T follicular helper cell (primary cell): Measurements from ENCODE around the gene TMIGD3.

Experiments used
- DNase-seq: peaks from one replicate; pipeline ENCODE4 v3.0.0-alpha.2; 2020; ENCODE audit warnings: low read depth

The TMIGD3 gene

DNA sequence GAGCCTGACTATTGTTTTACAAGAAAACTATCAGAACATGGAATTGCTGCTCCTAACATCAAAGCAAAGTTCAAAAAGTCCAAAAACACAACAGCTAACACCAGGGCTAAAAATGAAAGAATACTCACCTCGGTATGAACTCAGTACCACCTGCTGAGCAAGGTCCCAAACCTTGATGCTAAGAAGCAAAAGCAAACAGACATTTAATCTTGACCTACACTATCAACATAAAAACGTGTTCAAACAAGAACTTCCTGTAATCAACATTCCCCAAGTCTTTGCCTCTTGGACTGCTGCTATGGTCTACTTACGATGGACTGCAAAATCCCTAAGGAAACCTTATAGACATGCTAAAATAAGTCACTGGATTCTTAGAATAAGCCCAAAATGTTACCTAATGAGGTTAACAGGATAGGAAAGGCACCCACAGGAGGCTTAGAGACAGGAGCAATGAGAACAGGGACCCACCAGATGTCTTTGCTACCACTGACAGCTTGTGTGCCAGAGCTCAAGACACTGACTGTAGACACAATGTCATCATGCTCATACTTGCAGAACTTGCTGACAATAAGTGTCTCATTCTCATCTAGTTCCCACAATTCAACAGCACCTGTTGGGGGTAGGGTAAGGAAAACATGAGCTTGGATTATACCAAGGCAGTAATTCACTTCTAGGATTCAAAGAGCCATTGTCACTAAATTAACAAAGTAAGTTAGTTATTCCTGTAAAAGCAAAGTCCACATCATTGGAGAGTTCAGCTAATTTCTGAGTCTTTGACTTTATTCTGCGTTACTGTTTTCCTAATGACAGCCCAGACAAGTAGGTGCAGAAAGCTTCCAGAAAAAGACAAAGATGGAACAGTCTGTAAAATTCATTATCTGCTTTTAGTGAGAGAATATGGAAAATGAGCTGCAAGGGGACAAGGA lies 56.2 kb downstream of the TMIGD3 start:
- no peak for DNase-seq

DNA sequence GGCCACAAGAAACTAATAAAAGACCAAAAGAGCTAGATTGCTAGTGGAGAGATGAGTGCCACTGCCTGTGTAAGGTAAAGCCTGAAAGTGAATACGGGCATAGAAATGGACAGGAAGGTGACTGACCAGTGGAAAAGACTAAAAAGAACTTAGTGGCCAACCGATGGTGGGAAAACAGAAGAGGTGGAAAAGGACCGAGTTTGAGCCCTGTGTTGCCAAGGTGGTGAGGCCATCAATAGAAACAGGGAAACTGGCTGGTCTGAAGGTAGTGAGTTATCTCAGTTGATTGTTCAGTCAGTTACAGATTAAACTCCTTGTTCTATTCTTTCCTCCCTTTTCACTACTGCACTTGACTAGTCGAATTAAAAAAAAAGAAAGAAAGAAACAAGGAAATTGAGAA lies 56.9 kb downstream of the TMIGD3 start:
- no peak for DNase-seq

DNA sequence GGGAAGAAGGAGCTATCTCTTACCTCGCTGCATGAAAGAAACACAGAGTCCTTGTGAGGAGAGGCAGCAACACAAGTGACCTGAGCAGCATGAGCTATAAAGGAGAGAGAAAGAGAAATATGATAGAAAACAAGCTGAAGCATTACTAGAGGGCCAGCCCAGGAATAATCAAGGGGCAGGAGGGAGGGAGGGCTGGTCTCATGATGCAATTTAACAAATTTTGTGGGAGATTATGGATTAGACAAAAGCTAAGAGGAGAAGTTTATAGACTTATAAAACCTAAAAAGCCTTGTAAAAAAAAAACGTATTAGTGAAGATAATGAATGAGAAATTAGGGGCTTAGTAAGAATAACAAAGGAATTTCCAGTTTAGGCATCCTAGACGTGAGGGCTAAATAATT lies 59.4 kb downstream of the TMIGD3 start:
- DNase-seq, result no peak

DNA sequence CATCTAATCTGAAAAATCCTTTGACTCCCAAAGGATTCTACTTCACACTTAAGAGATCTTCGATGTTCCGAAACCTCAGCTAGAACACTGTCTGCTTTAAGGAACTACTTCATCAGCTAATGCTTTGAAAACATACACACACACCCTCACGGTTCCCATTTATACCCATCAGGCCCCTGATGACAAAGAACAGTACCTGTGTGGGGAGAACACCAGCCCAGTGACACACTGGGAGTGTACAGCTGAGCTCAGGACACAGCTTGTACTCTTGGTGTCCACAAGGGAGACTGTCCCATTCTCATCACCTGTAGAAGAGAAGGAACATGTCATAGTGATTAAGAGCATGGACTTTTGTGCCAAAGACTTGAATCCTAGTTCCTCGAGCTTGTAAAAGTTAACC lies 61.0 kb downstream of the TMIGD3 start:
- no peak for DNase-seq

DNA sequence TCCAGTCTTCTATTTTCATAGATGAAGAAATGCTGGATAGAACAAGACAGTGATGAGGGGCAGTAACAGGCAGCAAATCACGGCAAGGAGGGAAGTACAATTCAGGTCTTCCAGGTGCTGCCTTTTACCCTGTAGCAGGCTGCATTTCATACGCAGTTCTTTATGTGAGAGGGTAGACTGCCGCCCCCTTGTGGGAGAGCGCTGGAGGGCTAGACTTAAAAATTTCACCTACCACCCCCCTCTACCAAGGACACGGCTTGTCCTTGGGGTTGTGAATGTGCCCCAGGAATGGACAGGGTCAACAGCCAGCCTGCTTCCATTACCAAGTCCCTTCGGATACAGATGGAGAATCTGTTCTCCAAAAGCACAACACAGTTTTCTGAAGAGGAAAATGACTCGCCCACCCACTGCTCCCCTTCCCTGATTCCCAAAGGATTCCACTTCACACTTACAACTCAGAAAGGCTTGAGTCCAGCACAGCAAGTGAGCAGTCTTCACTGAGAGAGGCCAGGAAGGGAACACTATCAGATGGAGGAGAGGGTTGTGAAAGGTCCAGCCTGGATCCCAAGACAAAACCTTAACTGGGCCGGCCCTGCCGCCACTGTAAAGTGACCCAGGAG lies 61.8 kb downstream of the TMIGD3 start:
- DNase-seq, result peak; percentile 55

DNA sequence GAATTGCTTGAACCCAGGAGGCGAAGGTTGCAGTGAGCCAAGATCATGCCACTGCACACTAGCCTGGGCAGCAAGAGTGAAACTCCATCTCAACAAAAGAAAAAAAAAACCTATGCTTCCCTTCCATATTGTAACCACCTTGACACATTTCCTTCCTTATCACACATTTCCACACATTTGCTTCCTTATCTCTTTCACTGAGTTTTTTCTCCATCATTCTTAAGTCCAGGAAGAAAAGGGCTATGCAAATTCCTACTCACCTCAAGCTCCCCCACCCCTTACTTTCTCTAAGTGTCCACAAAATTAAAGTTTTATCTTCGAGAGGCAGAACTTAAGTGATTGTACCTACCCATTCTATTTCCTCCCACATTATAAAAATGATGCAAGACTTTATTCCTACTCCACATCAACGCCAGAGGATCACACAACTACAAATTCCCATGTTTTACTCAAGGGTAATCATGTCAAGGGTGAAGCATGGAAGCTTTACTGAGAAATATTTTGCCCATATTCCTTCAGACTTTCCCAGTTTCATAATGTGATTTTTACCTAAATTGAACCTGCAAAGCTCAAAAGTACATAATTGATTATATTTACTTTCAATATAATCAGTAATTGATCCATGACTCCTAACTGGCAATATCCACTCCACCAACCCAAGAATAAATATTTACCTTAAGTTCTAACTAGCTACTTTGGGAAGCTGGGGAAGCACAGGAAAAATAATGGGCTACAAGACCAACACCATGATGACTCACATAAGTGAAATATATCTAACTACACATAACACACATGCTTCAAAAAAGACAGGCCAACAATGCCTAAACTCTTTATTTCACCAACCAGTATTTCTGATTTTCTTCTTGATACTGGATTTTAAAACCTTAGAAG lies 63.7 kb downstream of the TMIGD3 start:
- DNase-seq, result no peak

DNA sequence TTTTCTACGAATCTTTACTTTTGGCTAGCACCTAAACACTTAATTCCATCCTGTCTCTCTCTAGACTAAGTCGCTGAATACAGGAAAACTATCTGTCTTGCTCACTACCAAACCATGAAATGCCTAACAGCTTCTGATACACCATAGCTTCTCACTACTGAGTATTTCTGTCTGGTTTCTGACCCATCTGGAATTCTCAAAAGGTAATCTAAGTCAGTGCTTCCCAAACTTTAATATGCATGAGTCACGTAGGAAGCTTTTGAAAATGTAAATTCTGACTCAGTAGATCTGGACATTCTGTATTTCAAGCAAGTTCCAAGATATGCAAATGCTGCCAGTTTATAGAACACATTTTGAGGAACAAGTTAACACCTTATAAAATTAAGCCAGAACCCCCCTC lies 66.7 kb downstream of the TMIGD3 start:
- no peak for DNase-seq
